Small intestine (tissue), 7 donors: ENCODE results near the gene GAS7. TPM values are rescaled to one million over a fixed set of nuclear protein-coding genes. Genes with fewer than 3 reads are reported as not detected.

Experiments
- DNase-seq, 2 donors: peaks; one replicate each; pipeline versions ENCODE4 v3.0.0 to v3.0.0-alpha.2; 2013
- FAIRE-seq: peaks from 2 replicates; lab custom pipeline; 2012; peaks lifted over from hg19 to GRCh38; lab: Jason Lieb, UNC
- H3K27ac ChIP-seq, 3 donors: one replicate each; pipeline ENCODE4 v1.5.1; 2013; ENCODE audit warnings: low read length in 2 of 3, mild to moderate bottlenecking in 2 of 3, control low read depth in 1 of 3, inconsistent platforms in 1 of 3, low read depth in 1 of 3, moderate library complexity in 1 of 3
- H3K27me3 ChIP-seq, 3 donors: one replicate each; pipeline ENCODE4 v1.6.1; 2013; ENCODE audit warnings: low read length in 3 of 3, inconsistent platforms in 1 of 3; ENCODE audit not compliant: control insufficient read depth in 3 of 3, insufficient read depth in 3 of 3
- H3K36me3 ChIP-seq, 3 donors: one replicate each; pipeline ENCODE4 v1.6.1; 2013; ENCODE audit warnings: low read length in 3 of 3, inconsistent platforms in 1 of 3, low read depth in 1 of 3, mild to moderate bottlenecking in 1 of 3, moderate library complexity in 1 of 3; ENCODE audit not compliant: control insufficient read depth in 3 of 3, insufficient read depth in 2 of 3
- H3K4me1 ChIP-seq, 3 donors: one replicate each; pipeline ENCODE4 v1.6.1; 2013; ENCODE audit warnings: low read length in 2 of 3, inconsistent platforms in 1 of 3, low read depth in 1 of 3, mild to moderate bottlenecking in 1 of 3, moderate library complexity in 1 of 3; ENCODE audit not compliant: control insufficient read depth in 3 of 3, insufficient read depth in 2 of 3
- H3K4me3 ChIP-seq, 3 donors: one replicate each; pipeline ENCODE4 v1.5.1; 2013; ENCODE audit warnings: low read length in 3 of 3, control low read depth in 1 of 3, inconsistent platforms in 1 of 3, low read depth in 1 of 3, mild to moderate bottlenecking in 1 of 3, moderate library complexity in 1 of 3
- H3K9me3 ChIP-seq, 2 donors: one replicate each; pipeline ENCODE4 v1.6.1; 2013; ENCODE audit warnings: low read depth in 1 of 2, low read length in 1 of 2; ENCODE audit not compliant: control insufficient read depth in 2 of 2, insufficient read depth in 1 of 2
- WGBS, 3 donors: extraction: QIAGEN DNeasy Blood & Tissue Kit; methylation state at CpG; one replicate each; pipeline ENCODE4 v1.1.7; 2013; 5-methylcytosine and 5-hydroxymethylcytosine counted together
- polyA plus RNA-seq, 4 donors: library from polyadenylated mRNA; stranded (reverse) in 3 of 4; unstranded in 1 of 4; fragments of 200-250 nt in 3 of 4; fragments of 120-200 nt in 1 of 4; gene quantifications; one replicate each; pipeline versions ENCODE4 v1.2.1 to v1.2.3, GENCODE V29; 2013
- donor health status: healthy with polysubstance abuse.
- donor health status: control.
- donor health status: control.
- donor health status: Bipolar disorder and iron deficiency.
- donor health status: healthy.

Gene GAS7
- polyA plus RNA-seq, 4 donors = 1.1 to 14.9 (median 5.9) TPM

- no peak overlapping the region for H3K4me3 ChIP-seq
- FAIRE-seq (no peak), DNase-seq (no peak)
- H3K27ac ChIP-seq = no peak overlapping the region
- no peaks in the 10 kb centered on the region for H3K9me3 ChIP-seq
- H3K27me3 ChIP-seq = no peaks in the 10 kb centered on the region
- no peaks in the 10 kb centered on the region for H3K36me3 ChIP-seq
- no peaks in the 10 kb centered on the region for H3K4me1 ChIP-seq
- 45 to 67% (median 60%) methylated on average over 6 of the region's 6 CpGs for WGBS, 3 donors
These were observed 124.5 kb downstream of the GAS7 start for GRCh38 chr17:10073941-10074340.

- Histone ChIP-seq H3K27me3 (no peaks in the 10 kb centered on the region), H3K27ac (no peak overlapping the region), H3K9me3 (no peaks in the 10 kb centered on the region), H3K4me1 (no peaks in the 10 kb centered on the region), H3K4me3 (no peak overlapping the region), H3K36me3 (no peaks in the 10 kb centered on the region)
- FAIRE-seq (no peak), DNase-seq (no peak)
- WGBS, 3 donors = 82 to 87% (median 86%) methylated on average over 16 of the region's 16 CpGs
These were observed 125.6 kb downstream of the GAS7 start for GRCh38 chr17:10072556-10073425.

- no peaks in the 10 kb centered on the region for H3K4me1 ChIP-seq
- H3K27ac ChIP-seq = no peak overlapping the region
- H3K9me3 ChIP-seq = no peaks in the 10 kb centered on the region
- WGBS, 3 donors = 90 to 98% (median 93%) methylated on average over 4 of the region's 4 CpGs
- no peak for FAIRE-seq
- no peaks in the 10 kb centered on the region for H3K36me3 ChIP-seq
- H3K27me3 ChIP-seq = no peaks in the 10 kb centered on the region
- H3K4me3 ChIP-seq = no peak overlapping the region
- DNase-seq = no peak
These were observed 126.3 kb downstream of the GAS7 start for GRCh38 chr17:10072086-10072485.

DNA sequence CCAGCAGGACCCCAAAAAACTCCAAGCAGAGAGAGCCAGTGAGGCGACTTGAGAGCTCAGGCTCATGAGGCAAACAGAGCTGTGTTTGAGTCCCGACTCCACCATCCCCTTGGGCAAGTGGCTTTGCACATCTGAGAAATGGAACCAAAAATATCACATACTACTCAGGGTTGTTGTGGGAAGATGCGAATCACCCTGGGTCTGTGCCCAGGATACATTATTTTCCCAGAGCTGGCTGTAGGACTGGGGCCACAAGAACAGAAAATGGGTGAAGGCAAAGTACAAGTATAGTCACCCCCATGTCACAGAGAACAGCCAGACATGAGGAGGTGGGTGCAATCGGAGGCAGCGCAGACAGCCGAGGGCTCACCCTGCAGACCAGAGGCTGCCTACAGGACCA, 127.3 kb downstream of the GAS7 start:
- FAIRE-seq = no peak
- Histone ChIP-seq H3K4me1 (no peaks in the 10 kb centered on the region), H3K27me3 (no peaks in the 10 kb centered on the region), H3K27ac (no peak overlapping the region), H3K36me3 (no peaks in the 10 kb centered on the region), H3K9me3 (no peaks in the 10 kb centered on the region), H3K4me3 (no peak overlapping the region)
- 87 to 94% (median 90%) methylated on average over 6 of the region's 6 CpGs for WGBS, 3 donors
- no peak for DNase-seq

GRCh38 chr17:10070690-10071089, 127.7 kb downstream of the GAS7 start:
- no peaks in the 10 kb centered on the region for H3K36me3 ChIP-seq
- H3K27ac ChIP-seq = no peak overlapping the region
- no peak overlapping the region for H3K4me3 ChIP-seq
- H3K4me1 ChIP-seq = no peaks in the 10 kb centered on the region
- no peaks in the 10 kb centered on the region for H3K27me3 ChIP-seq
- WGBS, 3 donors = 75 to 91% (median 82%) methylated on average over 3 of the region's 3 CpGs
- H3K9me3 ChIP-seq = peaks cover 0 to 1% of the 10 kb centered on the region in 2 donors
- DNase-seq (no peak), FAIRE-seq (no peak)

- DNase-seq (no peak), FAIRE-seq (no peak)
- H3K36me3 ChIP-seq = no peaks in the 10 kb centered on the region
- peaks cover 0 to 6% of the 10 kb centered on the region in 2 donors for H3K9me3 ChIP-seq
- 58 to 68% (median 62%) methylated on average over 5 of the region's 5 CpGs for WGBS, 3 donors
- H3K4me3 ChIP-seq = no peak overlapping the region
- H3K27me3 ChIP-seq = no peaks in the 10 kb centered on the region
- H3K4me1 ChIP-seq = no peaks in the 10 kb centered on the region
- no peak overlapping the region for H3K27ac ChIP-seq
These were observed 129.1 kb downstream of the GAS7 start for GRCh38 chr17:10069301-10069700.

DNA sequence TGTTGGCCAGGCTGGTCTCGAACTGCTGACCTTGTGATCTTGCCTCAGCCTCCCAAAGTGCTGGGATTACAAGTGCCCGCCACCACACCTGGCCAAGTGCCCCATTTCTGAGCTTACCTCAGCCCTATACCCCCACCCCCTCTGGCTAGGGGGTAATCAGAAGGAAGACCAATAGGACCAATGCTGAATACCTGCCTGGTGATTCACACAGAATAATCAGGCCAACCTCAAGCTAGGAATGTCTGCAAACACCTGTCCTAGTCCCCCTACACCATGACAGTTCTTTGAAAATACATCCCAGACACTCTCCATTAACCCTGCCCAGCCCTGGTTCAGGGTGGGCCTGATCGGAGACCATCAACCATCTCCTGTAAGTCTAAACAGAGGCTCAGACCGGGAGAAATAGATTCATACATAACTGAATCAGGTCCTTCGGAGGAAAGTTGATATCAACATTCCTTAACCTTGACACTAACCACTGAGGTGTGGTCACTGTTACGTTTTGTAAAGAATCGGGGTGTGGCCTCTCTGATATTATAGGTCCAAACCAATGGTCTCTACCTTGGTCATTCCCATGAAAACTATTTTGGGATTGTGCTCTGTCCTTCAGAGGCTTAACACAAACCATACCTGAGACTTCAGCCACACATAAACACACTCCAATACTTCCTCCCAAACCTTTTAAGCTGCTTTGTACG, 130.8 kb downstream of the GAS7 start:
- H3K9me3 ChIP-seq = peaks cover 0 to 6% of the 10 kb centered on the region in 2 donors
- no peak for DNase-seq
- H3K27me3 ChIP-seq = no peaks in the 10 kb centered on the region
- H3K36me3 ChIP-seq = no peaks in the 10 kb centered on the region
- 73 to 83% (median 77%) methylated on average over 8 of the region's 8 CpGs for WGBS, 3 donors
- no peak overlapping the region for H3K4me3 ChIP-seq
- no peaks in the 10 kb centered on the region for H3K4me1 ChIP-seq
- H3K27ac ChIP-seq = no peak overlapping the region
- FAIRE-seq = no peak

DNA sequence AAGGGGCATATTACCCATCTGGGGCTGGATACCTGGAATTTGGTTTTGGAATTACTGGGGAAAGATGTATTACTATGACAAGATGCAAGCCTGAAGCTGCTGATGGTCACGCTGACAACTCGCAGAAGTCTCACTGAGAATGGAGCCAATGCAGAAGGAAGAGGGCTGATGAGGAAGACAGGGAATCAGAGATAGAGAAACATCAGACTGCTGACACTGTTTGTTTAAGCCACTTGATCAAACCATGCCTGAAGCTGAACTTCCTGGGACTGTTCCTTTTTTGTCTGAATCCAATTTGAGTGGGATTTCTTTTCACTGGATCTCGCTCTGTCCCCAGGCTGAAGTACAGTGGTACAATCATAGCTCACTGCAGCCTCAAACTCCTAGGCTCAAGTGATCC, 133.9 kb downstream of the GAS7 start:
- Histone ChIP-seq H3K27me3 (no peaks in the 10 kb centered on the region), H3K4me1 (peaks cover 0 to 4% (median 0%) of the 10 kb centered on the region in 3 donors), H3K9me3 (peaks cover 0 to 6% of the 10 kb centered on the region in 2 donors), H3K36me3 (no peaks in the 10 kb centered on the region), H3K4me3 (no peak overlapping the region), H3K27ac (no peak overlapping the region)
- FAIRE-seq (no peak), DNase-seq (no peak)
- WGBS, 3 donors = 92 to 95% (median 94%) methylated on average over 3 of the region's 3 CpGs
